Stimulated activated CD8-positive, alpha-beta memory T cell treated with anti-CD3 and anti-CD28 coated beads, Interleukin-15, amount 100 ng/mL, for 48 hours (primary cell): ENCODE data around the gene CEP152.

ENCODE experiments used
- DNase-seq, 2 donors: peaks; one replicate each; pipeline ENCODE4 v3.0.0-alpha.2; 2020; ENCODE audit warnings: low read depth in 2 of 2

CEP152 gene

DNA sequence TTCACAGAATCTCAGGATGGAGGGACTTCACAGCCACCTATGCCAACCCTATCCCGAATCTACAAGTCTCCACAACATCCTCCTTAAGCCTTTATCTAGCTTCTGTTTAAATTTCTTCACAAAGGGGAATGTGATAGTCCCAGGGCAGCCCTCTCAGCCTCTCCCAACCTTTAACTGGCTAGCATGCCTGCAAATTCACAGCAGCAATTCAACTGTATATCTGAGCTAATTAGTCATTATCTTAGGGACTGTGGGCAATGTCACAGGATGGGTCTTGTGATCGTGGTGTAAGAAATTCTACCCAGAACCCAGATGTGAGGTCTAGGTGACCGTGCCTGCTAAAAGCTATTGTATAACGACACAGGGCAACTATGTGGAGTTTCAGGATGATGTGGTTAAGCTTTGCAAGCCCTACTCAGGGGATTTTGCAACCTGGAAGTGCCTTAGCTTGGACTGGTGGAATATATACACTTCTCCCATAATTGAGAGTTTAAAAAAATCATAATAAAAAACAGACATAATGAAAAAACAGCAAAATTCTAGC is 99.8 kb downstream of the CEP152 start:
- no peak for DNase-seq

DNA sequence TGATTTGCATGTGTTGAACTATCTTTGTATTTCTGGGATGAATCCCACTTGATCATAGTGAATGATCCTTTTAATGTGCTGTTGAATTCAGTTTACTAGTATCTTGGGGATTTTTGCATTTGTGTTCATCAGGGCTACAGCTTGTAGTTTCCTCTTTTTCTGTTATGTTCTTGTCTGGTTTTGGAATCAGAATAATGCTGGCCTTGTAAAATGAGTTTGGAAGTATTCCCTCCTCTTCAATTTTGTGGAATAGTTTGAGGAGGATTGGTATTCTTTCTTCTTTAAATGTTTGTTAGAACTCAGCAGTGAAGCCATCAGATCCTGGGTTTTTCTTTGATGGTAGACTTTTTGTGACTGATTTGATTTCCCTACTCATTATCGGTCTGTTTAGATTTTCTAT is 102.2 kb downstream of the CEP152 start:
- no peak for DNase-seq

DNA sequence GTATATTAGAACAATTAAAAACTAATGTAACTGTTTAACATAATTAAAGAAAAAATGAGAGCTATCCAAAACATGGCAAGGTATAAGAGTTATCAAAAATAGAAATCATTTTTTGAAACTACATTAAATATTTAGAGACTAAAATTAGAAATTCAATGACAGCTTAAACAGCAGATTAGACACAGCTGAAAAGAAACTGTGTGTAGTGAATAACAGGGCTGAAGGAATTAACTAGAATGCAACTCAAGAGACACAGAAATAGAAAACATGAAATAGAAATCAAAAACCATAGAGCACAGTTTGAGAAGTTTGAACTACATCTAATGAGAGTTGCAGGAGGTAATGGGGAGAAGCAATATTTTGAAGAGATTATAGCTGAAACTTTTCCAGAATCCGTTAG is 105.5 kb downstream of the CEP152 start:
- no peak for DNase-seq

DNA sequence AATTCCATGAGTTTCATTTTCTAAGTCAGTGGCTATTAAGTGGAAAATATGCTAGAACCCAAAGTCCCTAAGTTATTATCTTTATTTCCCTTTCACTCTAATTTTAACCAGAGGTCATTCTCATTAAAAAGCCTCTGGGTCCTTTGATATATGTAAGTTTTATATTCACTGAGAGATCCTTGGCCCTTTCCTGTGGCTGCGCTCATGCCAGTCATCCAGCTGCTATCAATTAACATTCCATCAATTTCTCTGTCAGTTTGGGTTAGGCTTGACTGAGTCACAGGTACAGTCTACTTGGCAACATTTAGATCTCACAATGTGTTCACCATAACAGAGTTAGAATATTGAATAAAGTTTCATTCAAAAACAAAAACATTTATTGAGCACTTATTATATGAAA is 107.3 kb downstream of the CEP152 start:
- DNase-seq, result no peak

DNA sequence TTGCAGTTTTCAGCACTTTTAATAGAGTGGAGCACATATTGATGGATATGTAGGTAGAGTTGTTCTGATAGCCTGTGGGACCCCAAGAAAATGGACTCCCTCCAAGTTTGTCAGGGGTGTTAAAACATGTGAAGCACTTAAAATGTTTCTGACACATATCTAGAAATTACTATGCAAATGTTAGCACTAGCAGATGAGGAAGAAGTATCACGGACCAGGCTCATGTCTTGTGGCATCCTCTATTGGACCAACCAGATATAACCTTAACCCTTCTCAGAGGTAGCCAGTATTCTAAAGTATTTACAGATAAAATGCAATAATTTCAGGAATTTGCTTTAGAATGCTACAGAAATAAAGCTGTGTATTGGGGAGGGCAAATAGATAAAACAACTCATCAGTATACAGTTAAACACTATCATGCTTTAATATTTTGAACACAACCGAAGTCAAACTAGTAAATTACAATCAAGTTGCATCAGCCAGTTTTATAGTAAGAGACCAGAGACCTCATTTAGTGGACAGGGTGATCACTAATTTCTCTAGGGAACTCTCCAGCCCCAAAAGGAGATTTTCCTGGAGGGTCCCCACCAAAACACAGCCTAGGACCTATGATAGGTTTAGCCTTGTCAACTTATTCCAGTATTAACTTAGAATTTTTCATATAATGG is 108.2 kb downstream of the CEP152 start:
- DNase-seq, result no peak

DNA sequence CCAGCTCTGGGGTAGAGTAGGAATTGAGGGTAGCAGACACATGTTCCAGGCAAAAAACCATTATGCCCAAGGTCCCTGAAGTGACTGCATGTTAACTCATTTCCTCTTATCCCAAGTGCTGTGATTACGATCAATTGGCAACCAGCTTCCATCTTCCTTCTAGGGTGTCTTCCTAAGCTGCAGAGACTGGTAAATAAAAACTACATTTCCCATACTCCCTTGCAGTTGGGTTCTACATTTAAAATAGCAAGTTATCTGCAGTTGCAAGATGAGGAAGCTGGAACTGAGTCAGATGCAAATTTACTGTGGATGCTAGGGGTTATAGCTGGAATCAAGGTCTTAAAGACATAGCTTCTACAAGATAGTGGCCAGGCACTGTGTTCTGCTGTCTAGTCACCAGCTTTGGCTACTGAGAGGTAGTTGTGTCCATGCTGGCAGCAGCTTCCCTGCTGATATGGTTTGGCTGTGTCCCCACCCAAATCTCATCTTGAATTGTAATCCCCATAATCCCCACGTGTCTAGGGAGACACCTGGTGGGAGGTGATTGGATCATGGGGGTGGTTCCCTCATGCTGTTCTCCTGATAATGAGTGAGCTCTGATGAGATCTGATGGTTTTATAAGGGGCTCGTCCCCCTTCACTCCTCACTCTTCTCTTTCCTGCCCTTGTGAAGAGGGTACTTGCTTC is 114.1 kb downstream of the CEP152 start:
- no peak for DNase-seq

DNA sequence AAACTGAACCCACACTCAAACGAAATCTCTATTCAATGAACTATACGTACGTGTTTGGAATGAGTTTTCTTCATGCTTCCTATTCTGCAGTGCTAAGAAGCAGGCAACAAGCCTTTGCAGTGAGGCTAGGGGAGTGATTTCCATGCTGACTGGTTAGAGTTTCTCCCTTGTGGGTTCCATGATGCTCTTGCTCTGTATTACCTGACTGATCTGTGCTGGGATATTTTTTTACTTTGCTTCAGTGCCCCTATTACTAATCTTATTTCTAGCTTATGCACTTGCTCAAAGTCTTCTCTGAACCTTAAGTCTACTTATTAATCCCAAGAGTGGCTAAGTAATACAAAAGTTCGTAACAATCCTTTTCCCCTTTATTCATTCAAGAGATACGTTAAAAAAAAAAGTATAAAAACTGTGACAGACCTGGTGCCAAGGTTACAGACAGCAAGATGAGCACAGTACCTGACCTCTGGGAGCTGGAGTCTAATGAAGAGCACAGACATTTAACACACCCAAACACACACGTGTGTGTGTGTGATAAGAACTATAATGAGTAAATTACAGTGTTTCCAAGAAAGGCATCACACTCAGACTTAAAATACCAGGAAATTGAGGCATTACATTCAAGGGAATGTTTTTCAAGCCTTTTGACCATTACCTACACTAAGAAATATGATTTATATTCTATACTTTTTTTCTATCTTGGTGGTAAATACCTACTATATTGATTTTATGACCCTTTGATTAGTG is 114.9 kb downstream of the CEP152 start:
- DNase-seq, result no peak

DNA sequence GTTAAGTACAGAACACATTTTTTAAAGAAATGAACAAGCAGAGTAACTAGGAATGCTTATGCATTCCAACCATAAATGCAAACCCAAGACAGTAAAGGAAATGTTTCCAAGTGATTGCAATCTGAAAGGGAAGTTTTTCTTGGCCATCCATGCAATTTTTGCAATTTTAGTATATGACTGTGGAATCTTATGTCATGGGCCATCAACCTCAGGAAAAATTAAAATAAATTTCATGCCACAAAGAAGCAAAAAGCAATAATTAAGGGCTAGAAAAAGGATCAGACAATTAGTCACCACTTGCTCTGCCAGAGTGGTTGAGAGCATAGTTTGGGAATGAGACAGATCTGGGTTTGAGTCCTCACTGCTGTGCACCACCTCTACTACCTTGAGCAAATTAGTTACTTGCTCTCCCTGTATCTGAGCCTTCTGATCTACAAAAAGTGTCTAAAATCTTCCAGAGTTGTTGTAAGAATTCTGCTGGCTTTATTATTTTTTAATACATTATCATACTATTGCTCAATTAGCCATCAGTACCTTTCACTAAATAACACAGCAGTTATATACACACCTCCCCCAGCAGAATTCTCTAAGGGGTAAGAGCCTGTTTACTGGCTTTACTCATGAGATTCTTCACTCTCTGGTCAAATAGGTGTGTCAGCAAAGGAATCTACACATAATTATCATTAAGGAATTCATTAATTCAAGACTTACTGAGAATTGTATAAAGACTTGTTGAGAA is 115.6 kb downstream of the CEP152 start:
- no peak for DNase-seq

DNA sequence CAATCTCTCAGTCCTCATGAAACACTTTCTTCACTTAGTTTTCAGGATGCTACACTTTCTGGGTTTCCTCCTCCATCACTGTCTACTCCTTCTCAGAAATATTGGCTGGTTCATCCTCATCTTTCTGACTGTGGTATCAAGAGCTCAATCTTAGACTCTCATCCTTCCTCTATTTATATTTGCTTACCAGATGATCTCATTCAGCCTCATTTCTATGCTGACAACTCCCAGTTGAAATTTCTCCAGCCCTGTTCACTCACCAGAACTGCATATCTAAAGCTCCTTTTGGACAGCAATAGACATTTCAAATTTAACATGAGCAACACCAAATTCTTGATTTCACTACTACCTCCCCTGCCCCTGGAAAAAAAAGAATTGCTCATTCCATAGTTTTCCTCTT is 117.4 kb downstream of the CEP152 start:
- DNase-seq, result no peak

DNA sequence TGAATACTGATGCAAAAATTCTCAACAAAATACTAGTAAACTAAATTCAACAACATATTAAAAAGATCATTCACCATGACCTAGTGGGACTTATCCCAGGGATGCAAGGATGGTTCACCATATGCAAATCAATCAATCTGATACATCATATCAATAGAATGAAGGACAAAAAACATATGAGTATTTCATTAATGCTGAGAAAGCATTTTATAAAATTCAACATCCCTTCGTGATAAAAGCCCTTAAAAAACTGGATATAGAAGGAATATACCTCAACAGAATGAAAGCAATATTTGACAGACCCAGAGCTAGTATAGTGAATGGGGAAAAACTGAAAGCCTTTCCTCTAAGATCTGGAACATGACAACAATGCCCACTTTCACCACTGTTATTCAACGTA is 122.4 kb downstream of the CEP152 start:
- no peak for DNase-seq
